Measurements from ENCODE around the gene KIF26A. TPM values are rescaled to one million over a fixed set of nuclear protein-coding genes. Genes with fewer than 3 reads are reported as not detected.

The KIF26A gene
- total and polyA plus RNA-seq, 2 of the 13 experiments (the other 11 are each of a cell fraction or from before 2014, with no cell fraction given), result not detected

DNA sequence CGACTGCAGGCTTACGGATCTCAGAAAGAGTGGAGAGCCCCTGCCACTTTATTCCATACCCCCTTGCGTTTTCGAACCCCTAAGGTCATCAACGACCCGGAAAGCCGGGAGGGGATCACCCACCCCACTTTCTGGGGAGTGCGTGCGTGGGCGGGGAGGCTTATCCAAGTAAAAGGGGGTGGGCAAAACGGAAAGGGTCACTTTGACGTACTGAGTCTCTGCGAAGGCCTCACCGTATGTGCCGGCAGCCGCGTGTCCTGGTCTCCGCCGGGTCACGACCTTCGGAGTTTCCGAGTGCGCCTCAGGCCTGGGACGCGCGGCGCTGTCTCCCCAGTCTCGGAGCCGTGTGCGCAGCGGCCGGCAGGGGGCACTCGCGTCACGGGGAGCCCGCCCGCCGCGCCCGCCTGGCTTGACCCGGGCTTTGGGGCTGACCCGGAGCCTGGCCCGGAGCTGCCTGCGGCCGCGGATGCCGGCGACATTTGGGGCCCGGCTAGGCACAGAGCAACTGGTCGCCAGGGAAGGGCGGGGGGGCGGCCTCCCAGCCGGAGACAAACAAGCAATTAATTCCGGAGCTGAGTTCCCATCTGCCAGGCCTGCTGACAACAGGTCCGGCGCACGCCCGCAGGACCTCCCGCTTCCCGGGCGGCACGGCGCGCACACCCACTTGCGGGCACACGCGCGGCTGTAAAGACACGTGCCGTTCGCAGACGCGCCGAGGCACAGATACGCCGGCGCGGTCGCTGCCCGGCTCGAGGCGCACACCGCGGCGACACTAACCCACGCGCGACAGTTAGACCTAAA is 890 bp upstream of the KIF26A start (continued):
- no peak for TF ChIP-seq IKZF4 (CRISPR knock-in tag; IDR thresholded peaks at IDR 0.05; ENCODE audit: borderline replicate concordance, low read depth, not compliant biosample characterization)
- no peak for TF ChIP-seq ZNF275 (CRISPR knock-in tag; IDR thresholded peaks at IDR 0.05; ENCODE audit: borderline replicate concordance)
- TF ChIP-seq ZNF891 (CRISPR knock-in tag; IDR thresholded peaks at IDR 0.05), result no peak
- no peak for TF ChIP-seq RFX5 (IDR thresholded peaks at IDR 0.05; ENCODE audit: low read depth, low read length)
- TF ChIP-seq ZNF33B (CRISPR knock-in tag; IDR thresholded peaks at IDR 0.05), result no peak
- TF ChIP-seq, protein P1, sequence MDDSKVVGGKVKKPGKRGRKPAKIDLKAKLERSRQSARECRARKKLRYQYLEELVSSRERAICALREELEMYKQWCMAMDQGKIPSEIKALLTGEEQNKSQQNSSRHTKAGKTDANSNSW (CRISPR knock-in tag; IDR thresholded peaks at IDR 0.05; ENCODE audit: borderline replicate concordance), result no peak
- no peak for TF ChIP-seq SRSF1 (optimal IDR thresholded peaks at IDR 0.05; ENCODE audit: low read depth, low read length)
- no peak for TF ChIP-seq ZSCAN20 (CRISPR knock-in tag; IDR thresholded peaks at IDR 0.05; ENCODE audit: borderline replicate concordance)
- no peak for TF ChIP-seq ZBTB20 (CRISPR knock-in tag; IDR thresholded peaks at IDR 0.05; ENCODE audit: borderline replicate concordance, low read depth)
- TF ChIP-seq HMG20A (CRISPR knock-in tag; IDR thresholded peaks at IDR 0.05; ENCODE audit: borderline replicate concordance), result no peak
- TF ChIP-seq ARNTL (CRISPR knock-in tag; IDR thresholded peaks at IDR 0.05), result no peak
- no peak for TF ChIP-seq POLR2AphosphoS5 (IDR thresholded peaks at IDR 0.05; ENCODE audit: low read depth, low read length)
- no peak for TF ChIP-seq NFIC (IDR thresholded peaks at IDR 0.05; ENCODE audit: low read length)
- TF ChIP-seq KDM5B (CRISPR knock-in tag; IDR thresholded peaks at IDR 0.05; ENCODE audit: borderline replicate concordance), result 0 out of 2 replicates have a peak, but pooled peaks have one; percentile 30
- no peak for TF ChIP-seq ZNF160 (CRISPR knock-in tag; IDR thresholded peaks at IDR 0.05)
- no peak for TF ChIP-seq PRMT3 (CRISPR knock-in tag; IDR thresholded peaks at IDR 0.05; ENCODE audit: borderline replicate concordance, low read depth)
- TF ChIP-seq CENPT (CRISPR knock-in tag; IDR thresholded peaks at IDR 0.05; ENCODE audit: low read depth), result no peak
- no peak for TF ChIP-seq IRX3 (CRISPR knock-in tag; IDR thresholded peaks at IDR 0.05; ENCODE audit: borderline replicate concordance, low read depth)
- TF ChIP-seq, protein P2, sequence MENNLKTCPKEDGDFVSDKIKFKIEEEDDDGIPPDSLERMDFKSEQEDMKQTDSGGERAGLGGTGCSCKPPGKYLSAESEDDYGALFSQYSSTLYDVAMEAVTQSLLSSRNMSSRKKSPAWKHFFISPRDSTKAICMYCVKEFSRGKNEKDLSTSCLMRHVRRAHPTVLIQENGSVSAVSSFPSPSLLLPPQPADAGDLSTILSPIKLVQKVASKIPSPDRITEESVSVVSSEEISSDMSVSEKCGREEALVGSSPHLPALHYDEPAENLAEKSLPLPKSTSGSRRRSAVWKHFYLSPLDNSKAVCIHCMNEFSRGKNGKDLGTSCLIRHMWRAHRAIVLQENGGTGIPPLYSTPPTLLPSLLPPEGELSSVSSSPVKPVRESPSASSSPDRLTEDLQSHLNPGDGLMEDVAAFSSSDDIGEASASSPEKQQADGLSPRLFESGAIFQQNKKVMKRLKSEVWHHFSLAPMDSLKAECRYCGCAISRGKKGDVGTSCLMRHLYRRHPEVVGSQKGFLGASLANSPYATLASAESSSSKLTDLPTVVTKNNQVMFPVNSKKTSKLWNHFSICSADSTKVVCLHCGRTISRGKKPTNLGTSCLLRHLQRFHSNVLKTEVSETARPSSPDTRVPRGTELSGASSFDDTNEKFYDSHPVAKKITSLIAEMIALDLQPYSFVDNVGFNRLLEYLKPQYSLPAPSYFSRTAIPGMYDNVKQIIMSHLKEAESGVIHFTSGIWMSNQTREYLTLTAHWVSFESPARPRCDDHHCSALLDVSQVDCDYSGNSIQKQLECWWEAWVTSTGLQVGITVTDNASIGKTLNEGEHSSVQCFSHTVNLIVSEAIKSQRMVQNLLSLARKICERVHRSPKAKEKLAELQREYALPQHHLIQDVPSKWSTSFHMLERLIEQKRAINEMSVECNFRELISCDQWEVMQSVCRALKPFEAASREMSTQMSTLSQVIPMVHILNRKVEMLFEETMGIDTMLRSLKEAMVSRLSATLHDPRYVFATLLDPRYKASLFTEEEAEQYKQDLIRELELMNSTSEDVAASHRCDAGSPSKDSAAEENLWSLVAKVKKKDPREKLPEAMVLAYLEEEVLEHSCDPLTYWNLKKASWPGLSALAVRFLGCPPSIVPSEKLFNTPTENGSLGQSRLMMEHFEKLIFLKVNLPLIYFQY (CRISPR knock-in tag; IDR thresholded peaks at IDR 0.05; ENCODE audit: borderline replicate concordance), result peak; percentile 87
- TF ChIP-seq HNRNPLL (IDR thresholded peaks at IDR 0.05; ENCODE audit: low read depth, low read length, poor library complexity, severe bottlenecking), result peak; percentile 26
- no peak for TF ChIP-seq MLX (CRISPR knock-in tag; IDR thresholded peaks at IDR 0.05)
- no peak for TF ChIP-seq ADNP (CRISPR knock-in tag; IDR thresholded peaks at IDR 0.05)
- TF ChIP-seq ZNF644 (CRISPR knock-in tag; IDR thresholded peaks at IDR 0.05; ENCODE audit: low read depth), result no peak

All from HepG2 (cell line).